Neuron (in vitro differentiated cells): Measurements from ENCODE around the gene C16orf86.

Source experiments
- H2AFZ ChIP-seq: one replicate; pipeline ENCODE4 v1.6.1; 2013; ENCODE audit warnings: low read depth, mild to moderate bottlenecking, inconsistent platforms, low read length, moderate library complexity
- H3K27me3 ChIP-seq: one replicate; pipeline ENCODE4 v1.6.1; 2013; ENCODE audit warnings: low read length; ENCODE audit not compliant: insufficient read depth
- H3K36me3 ChIP-seq: one replicate; pipeline ENCODE4 v1.6.1; 2013; ENCODE audit warnings: low read length; ENCODE audit not compliant: insufficient read depth
- H3K4me1 ChIP-seq: one replicate; pipeline ENCODE4 v1.6.1; 2013; ENCODE audit warnings: low read length; ENCODE audit not compliant: insufficient read depth
- H3K4me3 ChIP-seq: 2 replicates; pipeline ENCODE4 v1.5.1; 2013; ENCODE audit warnings: mild to moderate bottlenecking, low read length, moderate library complexity
- H3K9me3 ChIP-seq: one replicate; pipeline ENCODE4 v1.6.1; 2013; ENCODE audit warnings: low read length

The C16orf86 gene

DNA sequence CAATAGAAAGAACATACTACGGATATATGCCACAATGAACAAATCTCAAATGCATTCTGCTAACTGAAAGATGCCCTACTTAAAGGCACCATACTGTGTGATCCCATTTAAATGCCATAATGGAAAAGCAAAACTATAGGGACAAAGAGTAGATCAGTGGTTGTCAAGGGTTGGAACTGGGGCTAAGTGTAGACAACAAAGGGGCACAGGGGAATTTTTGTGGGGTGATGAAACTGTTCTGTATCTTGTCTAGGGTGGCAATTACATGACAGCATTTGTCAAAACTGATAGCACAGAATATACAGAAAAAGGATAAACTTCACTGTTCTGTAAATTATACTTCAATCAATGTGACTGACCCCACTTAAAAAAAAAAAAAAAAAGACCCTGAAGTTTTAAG is 34.8 kb downstream of the C16orf86 start:
- Histone ChIP-seq H3K9me3 (peaks cover 10% of the 10 kb centered on the region), H2AFZ (no peak overlapping the region), H3K4me3 (no peak overlapping the region), H3K27me3 (no peaks in the 10 kb centered on the region), H3K36me3 (peaks cover 13% of the 10 kb centered on the region), H3K4me1 (peaks cover 6% of the 10 kb centered on the region)

DNA sequence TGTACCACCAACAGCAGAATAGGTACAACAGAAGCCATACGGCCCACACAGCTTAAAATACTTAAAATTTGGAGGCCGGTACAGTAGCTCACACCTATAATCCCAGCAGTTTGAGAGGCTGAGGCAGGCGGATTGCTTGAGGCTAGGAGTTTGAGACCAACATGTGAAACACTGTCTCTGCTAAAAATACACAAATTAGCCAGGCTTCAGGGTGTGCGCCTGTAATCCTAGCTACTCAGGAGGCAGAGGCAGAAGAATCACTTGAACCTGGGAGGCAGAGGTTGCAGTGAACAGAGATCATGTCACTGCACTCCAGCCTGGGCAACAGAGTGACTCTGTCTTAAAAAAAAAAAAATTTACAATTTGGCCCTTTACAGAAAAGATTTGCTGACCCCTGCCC is 35.5 kb downstream of the C16orf86 start:
- Histone ChIP-seq H2AFZ (no peak overlapping the region), H3K4me1 (peaks cover 6% of the 10 kb centered on the region), H3K4me3 (no peak overlapping the region), H3K27me3 (no peaks in the 10 kb centered on the region), H3K36me3 (peaks cover 13% of the 10 kb centered on the region), H3K9me3 (peaks cover 10% of the 10 kb centered on the region)

DNA sequence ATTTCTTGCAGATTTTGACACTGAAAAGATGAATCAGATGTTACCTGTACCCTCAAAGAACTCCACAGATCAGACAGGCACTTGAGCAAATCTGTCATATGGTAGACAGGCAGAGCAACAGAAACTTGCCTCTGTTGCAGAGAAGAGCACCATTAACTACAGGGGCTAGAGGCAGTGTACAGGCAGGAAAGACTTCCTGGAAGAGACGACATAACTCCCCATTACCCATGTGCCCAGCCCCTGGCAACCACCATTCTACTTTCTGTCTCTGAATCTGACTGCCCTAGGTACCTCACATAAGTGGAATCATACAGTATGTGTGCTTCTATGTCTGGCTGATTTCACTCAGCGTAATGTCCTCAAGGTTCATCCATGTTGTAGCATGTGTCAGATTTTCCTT is 37.0 kb downstream of the C16orf86 start:
- H3K4me3 ChIP-seq = no peak overlapping the region
- peaks cover 8% of the 10 kb centered on the region for H3K36me3 ChIP-seq
- H3K4me1 ChIP-seq = peaks cover 6% of the 10 kb centered on the region
- H3K27me3 ChIP-seq = no peaks in the 10 kb centered on the region
- no peak overlapping the region for H2AFZ ChIP-seq
- peaks cover 6% of the 10 kb centered on the region for H3K9me3 ChIP-seq

DNA sequence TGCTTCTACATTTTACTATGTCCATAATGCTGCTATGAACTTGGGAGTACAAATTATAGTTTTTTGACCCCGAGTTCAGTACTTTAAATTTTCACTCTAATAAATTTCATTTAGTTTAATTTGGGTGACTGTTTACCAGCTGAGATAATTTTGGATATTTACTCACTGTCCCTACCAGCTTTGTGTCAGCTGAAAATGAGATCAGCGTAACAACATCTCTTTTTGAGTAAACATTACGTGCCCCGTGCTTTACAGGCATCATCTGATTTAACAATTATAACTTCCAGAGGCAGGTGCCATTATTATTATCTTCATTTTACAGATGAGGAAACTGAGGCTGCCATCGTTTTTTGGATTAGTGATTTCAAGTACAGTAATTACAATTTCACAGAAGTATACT is 37.5 kb downstream of the C16orf86 start:
- peaks cover 6% of the 10 kb centered on the region for H3K4me1 ChIP-seq
- H3K36me3 ChIP-seq = peaks cover 7% of the 10 kb centered on the region
- H3K27me3 ChIP-seq = no peaks in the 10 kb centered on the region
- H2AFZ ChIP-seq = no peak overlapping the region
- no peak overlapping the region for H3K4me3 ChIP-seq
- peaks cover 6% of the 10 kb centered on the region for H3K9me3 ChIP-seq

DNA sequence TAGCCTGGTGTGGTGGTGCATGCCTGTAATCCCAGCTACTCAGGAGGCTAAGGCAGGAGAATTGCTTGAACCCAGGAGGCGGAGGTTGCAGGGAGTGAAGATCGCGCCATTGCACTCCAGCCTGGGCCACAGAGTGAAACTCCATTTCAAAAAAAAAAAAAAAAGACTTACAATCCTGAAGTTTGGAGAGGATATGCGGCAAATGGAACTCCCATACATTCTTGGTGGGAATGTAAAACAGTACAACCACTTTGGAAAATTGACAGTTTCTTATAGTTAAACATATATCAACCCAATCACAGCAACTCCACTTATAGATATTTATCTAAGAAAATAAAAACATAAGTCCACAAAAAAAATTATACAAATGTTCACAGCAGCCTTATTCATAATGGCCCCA is 40.6 kb downstream of the C16orf86 start:
- Histone ChIP-seq H3K4me3 (no peak overlapping the region), H3K9me3 (peaks cover 3% of the 10 kb centered on the region), H2AFZ (no peak overlapping the region), H3K36me3 (peaks cover 4% of the 10 kb centered on the region), H3K4me1 (no peaks in the 10 kb centered on the region), H3K27me3 (no peaks in the 10 kb centered on the region)

DNA sequence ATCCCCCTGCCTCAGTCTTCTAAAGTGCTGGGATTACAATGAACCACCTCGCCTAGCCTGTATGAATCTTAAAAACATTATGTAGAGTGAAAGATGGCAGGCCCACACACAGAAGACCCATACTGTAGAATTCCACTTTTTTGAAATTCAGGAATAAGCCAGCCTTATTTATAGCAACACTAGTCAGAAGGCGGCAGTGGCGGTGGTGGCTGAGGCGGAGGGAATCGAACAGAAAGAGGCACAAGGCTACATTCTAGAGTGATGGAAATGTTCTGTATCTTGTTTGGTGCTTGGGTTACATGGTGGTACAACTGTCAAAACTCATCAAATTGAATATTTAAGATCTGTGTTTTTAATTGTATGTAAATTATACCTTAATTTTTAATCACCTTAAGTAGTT is 41.2 kb downstream of the C16orf86 start:
- H3K9me3 ChIP-seq = peaks cover 3% of the 10 kb centered on the region
- H3K27me3 ChIP-seq = no peaks in the 10 kb centered on the region
- no peaks in the 10 kb centered on the region for H3K4me1 ChIP-seq
- H2AFZ ChIP-seq = no peak overlapping the region
- no peak overlapping the region for H3K4me3 ChIP-seq
- H3K36me3 ChIP-seq = peaks cover 4% of the 10 kb centered on the region

DNA sequence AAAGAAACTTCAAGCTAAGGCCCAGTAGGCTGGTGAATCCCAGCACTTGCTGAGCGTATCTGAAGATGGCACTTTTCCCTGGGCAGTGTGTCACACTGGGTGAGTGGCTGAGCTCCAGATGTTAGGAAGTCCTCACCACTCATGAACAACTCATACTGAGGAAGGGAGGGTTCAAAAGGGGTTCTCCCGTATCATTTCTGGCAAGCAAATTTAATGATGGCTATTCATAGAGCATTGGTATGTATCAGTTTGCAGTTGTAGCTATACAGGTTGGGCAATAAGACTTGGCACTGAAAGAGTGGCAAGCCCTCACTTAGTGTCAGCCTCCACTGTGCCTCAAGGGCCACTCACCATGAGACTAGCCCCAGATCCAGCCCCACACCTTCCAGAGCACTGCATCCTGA is 41.8 kb downstream of the C16orf86 start:
- H3K9me3 ChIP-seq = peaks cover 3% of the 10 kb centered on the region
- no peak overlapping the region for H2AFZ ChIP-seq
- H3K27me3 ChIP-seq = no peaks in the 10 kb centered on the region
- H3K4me3 ChIP-seq = no peak overlapping the region
- no peaks in the 10 kb centered on the region for H3K4me1 ChIP-seq
- H3K36me3 ChIP-seq = peaks cover 7% of the 10 kb centered on the region

DNA sequence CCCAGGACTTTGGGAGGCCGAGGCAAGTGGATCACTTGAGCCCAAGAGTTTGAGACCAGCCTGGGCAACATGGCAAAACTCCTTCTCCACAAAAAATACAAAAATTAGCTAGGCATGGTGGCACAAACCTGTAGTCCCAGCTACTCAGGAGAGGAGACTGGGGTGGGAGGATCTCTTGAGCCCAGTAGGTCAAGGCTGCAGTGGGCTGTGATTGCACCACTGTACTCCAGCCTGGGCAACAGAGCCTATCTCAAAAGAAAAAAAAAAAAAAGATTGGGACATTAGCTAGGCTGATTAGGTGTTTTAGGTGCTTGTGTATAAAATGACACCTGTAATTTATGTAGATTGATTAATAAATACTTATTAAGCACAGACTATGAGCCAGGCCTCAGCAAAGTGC is 42.4 kb downstream of the C16orf86 start:
- no peaks in the 10 kb centered on the region for H3K4me1 ChIP-seq
- peaks cover 3% of the 10 kb centered on the region for H3K9me3 ChIP-seq
- H3K36me3 ChIP-seq = peaks cover 7% of the 10 kb centered on the region
- no peak overlapping the region for H2AFZ ChIP-seq
- no peaks in the 10 kb centered on the region for H3K27me3 ChIP-seq
- H3K4me3 ChIP-seq = no peak overlapping the region

DNA sequence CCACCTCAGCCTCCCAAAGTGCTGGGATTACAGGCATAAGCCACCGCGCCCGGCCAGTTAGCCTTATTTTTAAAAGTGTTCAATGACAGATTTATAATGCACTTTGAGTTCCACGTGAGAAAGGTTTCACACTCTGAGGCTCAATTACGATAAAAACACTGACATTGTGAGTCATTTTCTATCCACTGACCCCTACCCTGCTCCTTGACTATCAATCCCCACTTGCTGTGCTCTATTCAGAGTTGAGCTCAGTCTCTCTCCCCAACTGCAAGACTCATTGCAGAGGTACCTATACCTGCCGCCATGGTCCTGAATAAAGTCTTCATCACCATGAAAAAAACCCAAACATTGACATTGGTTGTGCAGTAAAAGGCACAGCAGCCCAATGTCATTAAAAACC is 44.0 kb downstream of the C16orf86 start:
- H3K4me3 ChIP-seq = no peak overlapping the region

DNA sequence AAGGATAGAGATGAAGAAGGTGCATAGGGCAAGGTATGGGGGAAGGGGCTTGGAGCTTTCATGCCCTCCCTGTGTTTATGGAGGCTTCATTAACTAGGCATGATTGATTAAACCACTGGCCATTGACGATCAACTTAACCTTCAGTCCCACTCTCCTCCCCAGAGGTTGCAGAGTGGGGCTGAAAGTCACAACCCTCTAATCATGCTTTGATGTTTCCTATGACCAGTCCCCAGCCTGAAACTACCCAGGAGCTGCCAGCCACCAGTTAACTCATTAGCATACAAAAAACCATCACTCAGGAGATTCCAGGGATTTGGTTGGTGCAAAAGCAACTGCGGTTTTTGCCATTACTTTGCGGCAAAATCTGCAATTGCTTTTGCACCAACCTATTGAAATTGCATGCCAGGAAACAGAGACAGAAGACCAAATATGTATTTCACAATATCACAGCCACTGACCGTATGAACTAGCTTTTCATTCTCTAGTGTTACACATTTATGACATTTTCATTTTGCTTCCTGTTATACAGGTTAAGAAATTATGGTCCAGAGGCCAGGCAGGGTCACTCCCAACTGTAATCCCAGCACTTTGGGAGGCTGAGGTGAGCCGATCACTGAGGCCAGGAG is 47.1 kb downstream of the C16orf86 start:
- peaks cover 10% of the 10 kb centered on the region for H3K4me1 ChIP-seq
- H2AFZ ChIP-seq = no peak overlapping the region
- peaks cover 3% of the 10 kb centered on the region for H3K9me3 ChIP-seq
- H3K36me3 ChIP-seq = peaks cover 5% of the 10 kb centered on the region
- no peaks in the 10 kb centered on the region for H3K27me3 ChIP-seq
- H3K4me3 ChIP-seq = no peak overlapping the region

More for the DNA sequence above, 44.0 kb downstream of the C16orf86 start:
- Histone ChIP-seq H3K27me3 (no peaks in the 10 kb centered on the region), H3K36me3 (peaks cover 3% of the 10 kb centered on the region), H2AFZ (no peak overlapping the region), H3K9me3 (peaks cover 3% of the 10 kb centered on the region), H3K4me1 (no peaks in the 10 kb centered on the region)

DNA sequence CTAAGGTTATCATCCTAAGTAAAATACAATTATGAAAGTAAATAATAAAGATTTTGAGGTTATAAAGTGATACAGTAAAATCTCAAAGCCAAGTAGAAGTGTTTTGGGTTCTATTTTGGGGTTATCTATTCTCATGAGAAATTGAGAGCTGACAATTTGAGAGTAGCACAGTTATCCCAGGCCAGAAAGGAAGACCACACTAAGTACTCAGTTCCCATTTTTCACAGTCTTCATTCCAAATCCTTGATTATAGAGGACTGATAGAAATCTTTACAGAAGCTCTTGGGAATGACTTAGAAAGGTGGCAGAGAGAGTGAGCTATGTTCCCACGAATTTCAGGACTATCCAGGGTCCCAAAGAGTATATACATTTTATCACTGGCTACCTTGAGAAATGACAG is 47.9 kb downstream of the C16orf86 start:
- Histone ChIP-seq H3K27me3 (no peaks in the 10 kb centered on the region), H2AFZ (no peak overlapping the region), H3K4me3 (no peak overlapping the region), H3K9me3 (peaks cover 3% of the 10 kb centered on the region), H3K36me3 (peaks cover 5% of the 10 kb centered on the region), H3K4me1 (peaks cover 10% of the 10 kb centered on the region)

DNA sequence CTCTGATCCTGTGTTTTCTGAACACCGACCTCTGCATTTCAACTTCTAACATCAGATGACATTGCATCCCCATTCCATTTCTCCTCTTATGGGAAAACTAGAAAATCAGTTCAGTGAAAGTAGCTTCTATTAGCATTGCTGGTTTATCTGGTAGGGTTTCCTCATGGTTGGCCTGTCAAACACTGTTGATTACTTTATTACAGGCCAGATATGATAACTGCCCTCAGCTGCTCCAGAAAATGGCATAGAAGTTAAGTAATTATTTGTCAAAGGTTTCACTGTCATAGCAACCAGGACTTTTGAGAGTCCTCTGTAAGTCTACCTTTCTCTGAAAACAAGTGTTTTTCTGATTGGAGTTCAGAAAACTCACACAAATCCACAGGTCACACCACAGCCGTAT is 49.5 kb downstream of the C16orf86 start:
- Histone ChIP-seq H3K4me1 (peaks cover 16% of the 10 kb centered on the region), H3K4me3 (no peak overlapping the region), H2AFZ (no peak overlapping the region), H3K27me3 (no peaks in the 10 kb centered on the region), H3K9me3 (peaks cover 3% of the 10 kb centered on the region), H3K36me3 (peaks cover 5% of the 10 kb centered on the region)
